GM12891 (cell line): ENCODE measurements around the gene SHANK3.
"Not testable (repeated sequence)": the region's sequence is repeated elsewhere in the genome, so short reads cannot be mapped to it uniquely, and the experiment has no call there.

ENCODE experiments used
- DNase-seq: peaks from one replicate; pipeline ENCODE4 v3.0.0; 2011; ENCODE audit warnings: low spot score; ENCODE audit not compliant: insufficient read length
- FAIRE-seq: peaks from 2 replicates; lab custom pipeline; 2011; peaks lifted over from hg19 to GRCh38; lab: Jason Lieb, UNC
- PAX5 ChIP-seq: IDR thresholded peaks from 2 replicates; pipeline ENCODE4 v1.6.1; 2011; ENCODE audit warnings: low read length, moderate library complexity, mild to moderate bottlenecking; ENCODE audit not compliant: insufficient read depth, severe bottlenecking
- POLR2A ChIP-seq: IDR thresholded peaks from 2 replicates; pipeline ENCODE4 v1.6.1; 2011; ENCODE audit warnings: low read depth, low read length, control low read depth
- POLR2AphosphoS5 ChIP-seq: IDR thresholded peaks from 2 replicates; pipeline ENCODE4 v1.6.1; 2011; ENCODE audit warnings: low read depth, low read length, control low read depth
- POU2F2 ChIP-seq: IDR thresholded peaks from 2 replicates; pipeline ENCODE4 v1.6.1; 2011; ENCODE audit warnings: low read depth, mild to moderate bottlenecking, control low read depth, low read length, moderate library complexity
- SPI1 ChIP-seq: IDR thresholded peaks from 2 replicates; pipeline ENCODE4 v1.6.1; 2011; ENCODE audit warnings: low read depth, low read length, control low read depth
- TAF1 ChIP-seq: IDR thresholded peaks from 2 replicates; pipeline ENCODE4 v1.6.1; 2011; ENCODE audit warnings: low read depth, low read length, control low read depth

Gene SHANK3

DNA sequence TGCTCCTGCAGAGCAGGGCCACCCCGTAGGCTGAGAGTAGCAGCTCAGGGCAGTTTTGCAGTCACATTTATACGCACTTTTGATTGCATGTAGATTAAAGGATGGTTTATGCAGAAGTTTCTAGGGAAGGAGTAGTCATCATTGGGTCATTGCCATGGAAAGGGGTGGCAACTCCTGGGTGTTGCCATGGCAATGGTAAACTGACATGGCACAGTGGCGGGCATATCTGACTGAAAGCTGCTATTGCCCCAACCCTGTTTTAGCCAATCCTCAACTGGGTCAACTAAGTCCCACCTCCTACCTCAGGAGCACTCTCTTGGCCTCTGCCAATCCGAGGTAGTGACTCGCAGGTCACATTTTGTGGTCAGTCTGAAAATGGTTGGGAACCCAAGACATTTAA is 42.2 kb upstream of the SHANK3 start:
- FAIRE-seq (no peak), DNase-seq (no peak)
- TF ChIP-seq POLR2AphosphoS5 (no peak), POLR2A (no peak), PAX5 (no peak), SPI1 (no peak), POU2F2 (no peak), TAF1 (no peak)

DNA sequence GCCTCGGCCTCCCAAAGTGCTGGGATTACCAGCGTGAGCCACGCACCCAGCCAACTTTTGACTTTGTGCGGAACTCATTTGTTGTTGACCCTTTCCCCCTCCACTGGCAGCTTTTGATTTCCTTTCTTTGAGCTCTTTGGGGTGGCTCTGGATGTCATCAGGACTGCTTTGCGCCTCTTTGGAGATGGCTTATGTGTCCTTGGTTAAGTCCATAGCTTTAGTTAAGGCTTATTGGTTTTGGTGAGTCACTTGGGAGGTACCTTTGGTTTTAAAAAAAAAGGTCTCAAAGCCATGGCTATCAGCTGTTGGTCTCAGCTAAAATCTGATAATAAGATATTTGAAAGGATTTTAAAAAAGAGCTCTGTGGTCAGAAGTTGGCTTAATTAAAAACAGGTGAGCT is 39.5 kb upstream of the SHANK3 start:
- TF ChIP-seq POU2F2: no peak
- TF ChIP-seq PAX5: no peak
- TF ChIP-seq TAF1: no peak
- TF ChIP-seq POLR2A: no peak
- TF ChIP-seq SPI1: no peak
- no peak for TF ChIP-seq POLR2AphosphoS5
- DNase-seq (no peak), FAIRE-seq (no peak)

DNA sequence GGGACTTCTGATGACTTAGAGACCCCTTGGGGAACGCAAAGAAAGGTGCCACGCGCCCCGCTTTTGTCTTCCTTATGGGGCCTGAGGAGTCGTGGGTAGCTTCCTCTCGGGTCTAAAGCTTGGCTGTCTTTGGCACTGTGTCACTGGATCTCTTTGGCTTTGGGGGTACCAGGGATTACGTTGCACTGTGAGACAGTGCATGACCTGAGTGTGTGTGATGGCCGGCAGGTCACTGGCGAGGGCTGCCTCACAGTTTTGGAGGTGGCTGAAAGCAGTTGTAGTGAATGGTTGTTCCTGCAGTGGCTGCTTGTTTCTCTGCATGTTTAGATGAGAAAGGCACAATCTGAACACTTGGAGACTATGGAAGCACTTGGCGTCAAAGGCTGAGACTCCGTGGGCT is 38.9 kb upstream of the SHANK3 start:
- TF ChIP-seq POLR2A (no peak), PAX5 (no peak), POLR2AphosphoS5 (no peak), TAF1 (no peak), POU2F2 (no peak)
- FAIRE-seq (no peak), DNase-seq (no peak)

DNA sequence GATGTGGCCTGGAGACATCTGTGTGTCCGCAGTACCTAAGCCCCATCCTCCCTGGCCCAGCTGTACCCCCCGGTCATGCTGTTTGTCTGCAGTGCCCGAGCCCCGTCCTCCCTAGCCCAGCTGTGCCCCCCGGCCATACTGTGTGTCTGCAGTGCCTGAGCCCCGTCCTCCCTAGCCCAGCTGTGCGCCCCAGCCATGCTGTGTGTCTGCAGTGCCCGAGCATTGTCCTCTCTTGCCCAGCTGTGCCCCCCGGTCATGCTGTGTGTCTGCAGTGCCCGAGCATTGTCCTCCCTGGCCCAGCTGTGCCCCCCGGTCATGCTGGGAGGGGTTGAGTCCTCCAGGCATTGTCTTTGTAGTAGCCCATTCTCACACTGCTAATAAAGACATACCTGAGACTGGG is 37.0 kb upstream of the SHANK3 start:
- no peak for FAIRE-seq
- TF ChIP-seq PAX5 (no peak), SPI1 (no peak), POLR2AphosphoS5 (no peak), POU2F2 (no peak), TAF1 (no peak), POLR2A (no peak)
- no peak for DNase-seq

DNA sequence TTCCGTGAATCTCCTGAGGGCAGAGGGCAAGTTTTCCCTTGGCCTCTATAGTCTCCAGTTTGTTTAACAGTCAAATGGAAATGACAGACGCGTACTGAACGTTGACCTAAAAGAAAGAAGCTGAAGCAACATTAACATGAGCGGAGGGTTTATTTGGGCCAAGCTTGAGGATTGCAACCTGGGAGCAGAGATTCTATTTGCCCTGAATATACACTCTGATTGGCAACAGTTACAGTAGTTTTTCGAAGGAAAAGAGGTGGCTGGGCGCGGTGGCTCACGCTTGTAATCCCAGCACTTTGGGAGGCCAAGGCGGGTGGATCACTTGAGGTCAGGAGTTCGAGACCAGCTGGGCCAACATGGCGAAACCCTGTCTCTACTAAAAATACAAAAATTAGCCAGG is 32.3 kb upstream of the SHANK3 start:
- not testable (repeated sequence) for FAIRE-seq, DNase-seq

DNA sequence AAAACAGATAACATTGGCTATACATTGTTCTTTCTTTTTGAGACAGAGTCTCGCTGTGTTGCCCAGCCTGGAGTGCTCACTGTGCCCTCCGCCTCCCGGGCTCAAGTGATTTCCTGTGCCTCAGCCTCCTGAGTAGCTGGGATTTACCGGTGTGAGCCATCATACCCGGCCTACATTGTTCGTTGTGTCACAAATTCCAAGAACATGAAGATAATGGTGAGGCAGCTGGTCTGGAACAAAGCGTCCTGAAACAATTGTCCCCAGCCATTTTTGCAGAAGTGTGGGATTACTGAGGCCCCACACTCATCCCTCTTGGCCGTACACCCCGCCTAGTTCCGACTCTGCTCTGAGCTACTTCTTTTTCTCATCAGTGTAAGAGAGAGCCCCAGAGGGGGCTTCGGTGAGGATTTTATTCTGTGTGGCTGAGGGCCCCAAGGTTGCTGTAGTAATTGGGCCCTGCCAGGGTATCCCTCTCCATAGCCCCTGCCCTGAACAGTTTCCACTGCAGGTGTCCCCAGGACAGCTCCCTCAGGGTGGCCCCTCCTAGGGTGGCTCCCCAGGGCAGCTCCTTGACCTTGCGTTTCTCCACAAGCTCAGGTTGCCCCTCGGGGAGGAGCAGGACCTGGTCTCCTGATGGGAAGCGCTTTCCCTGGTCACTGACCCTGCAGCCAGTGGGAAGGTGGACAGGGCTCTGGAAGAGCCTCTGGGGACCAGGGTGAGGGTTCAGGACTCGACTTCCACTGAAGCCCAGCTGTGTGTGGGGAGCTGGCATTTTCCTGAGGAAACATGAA is 31.6 kb upstream of the SHANK3 start:
- TF ChIP-seq PAX5: no peak
- no peak for TF ChIP-seq POLR2A
- TF ChIP-seq POU2F2: no peak
- no peak for TF ChIP-seq TAF1
- TF ChIP-seq POLR2AphosphoS5: no peak
- no peak for TF ChIP-seq SPI1
- DNase-seq (no peak), FAIRE-seq (no peak)

DNA sequence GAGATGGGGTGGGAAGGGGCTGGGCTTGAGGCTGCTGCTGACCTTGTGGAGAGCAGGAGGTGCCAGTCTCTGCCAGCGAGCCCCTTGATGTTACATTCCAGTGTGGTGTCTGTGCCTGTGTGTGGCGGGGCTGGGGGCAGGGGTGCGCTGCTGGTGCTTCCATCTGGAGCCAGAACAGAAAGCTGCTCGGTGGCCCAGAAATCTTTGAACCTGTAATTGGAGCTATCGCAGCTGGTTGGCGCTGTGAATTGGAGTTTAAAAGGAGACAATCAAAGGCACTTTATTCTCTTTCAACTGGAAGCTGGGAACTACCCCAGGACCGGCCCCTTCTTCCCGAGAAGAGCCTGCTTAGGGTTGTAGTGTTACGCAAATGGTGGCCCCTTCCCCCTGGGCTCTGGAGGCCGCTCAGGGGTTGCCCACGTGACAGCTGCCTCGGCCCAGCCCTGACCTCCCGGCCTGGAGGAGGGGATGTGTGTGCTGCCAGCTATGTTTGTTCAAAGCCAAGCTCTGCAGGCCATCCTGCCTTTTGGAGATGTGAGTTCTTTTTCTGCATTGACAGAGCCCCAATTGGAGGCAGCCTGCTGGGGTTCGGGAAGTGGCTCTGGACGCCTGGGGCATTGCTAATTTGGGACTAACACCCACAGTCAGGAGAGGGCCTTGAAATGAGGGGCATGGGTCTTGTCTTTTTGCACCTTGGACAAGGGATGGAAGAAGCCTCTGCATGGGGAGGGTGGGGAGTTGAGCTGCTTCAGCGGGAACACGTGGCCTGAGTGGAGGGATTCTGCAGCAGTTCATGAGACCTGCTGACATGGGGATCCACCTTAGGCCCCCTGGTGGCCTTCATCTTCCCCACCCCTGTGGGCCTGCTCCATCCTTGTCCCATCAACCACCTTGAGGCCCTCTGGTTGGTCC is 30.7 kb upstream of the SHANK3 start:
- DNase-seq: no peak
- TF ChIP-seq POLR2A: no peak
- FAIRE-seq: no peak

DNA sequence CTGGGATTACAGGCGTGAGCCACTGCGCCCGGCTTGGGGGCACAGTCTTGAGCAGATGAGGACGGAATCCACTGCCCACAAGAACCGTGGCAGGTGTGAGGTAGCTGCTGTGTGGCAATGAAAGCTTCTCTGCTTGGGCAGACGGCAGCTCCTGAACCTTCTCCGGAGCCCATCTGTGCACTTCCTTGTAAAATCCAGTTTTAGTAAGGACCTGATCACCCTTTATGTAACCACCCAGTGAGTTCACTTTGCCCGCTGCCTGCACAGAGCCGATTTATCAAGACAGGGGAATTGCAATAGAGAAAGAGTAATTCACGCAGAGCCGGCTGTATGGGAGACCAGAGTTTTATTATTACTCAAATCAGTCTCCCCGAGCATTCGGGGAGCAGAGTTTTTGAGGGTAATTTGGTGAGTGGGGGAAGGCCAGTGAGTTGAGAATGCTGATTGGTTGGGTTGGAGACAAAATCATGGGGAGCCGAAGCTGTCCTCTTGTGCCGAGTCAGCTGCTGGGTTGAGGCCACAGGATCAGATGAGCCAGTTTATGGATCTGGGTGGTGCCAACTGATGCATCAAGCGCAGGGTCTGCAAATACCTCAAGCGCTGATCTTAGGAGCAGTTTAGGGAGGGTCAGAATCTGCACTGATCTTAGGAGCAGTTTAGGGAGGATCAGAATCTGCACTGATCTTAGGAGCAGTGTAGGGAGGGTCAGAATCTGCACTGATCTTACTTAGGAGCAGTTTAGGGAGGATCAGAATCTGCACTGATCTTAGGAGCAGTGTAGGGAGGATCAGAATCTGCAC is 29.4 kb upstream of the SHANK3 start:
- peak; percentile 67 for FAIRE-seq
- not testable (repeated sequence) for DNase-seq

DNA sequence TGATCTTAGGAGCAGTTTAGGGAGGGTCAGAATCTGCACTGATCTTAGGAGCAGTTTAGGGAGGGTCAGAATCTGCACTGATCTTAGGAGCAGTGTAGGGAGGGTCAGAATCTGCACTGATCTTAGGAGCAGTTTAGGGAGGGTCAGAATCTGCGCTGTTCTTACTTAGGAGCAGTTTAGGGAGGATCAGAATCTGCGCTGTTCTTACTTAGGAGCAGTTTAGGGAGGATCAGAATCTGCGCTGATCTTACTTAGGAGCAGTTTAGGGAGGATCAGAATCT is 28.9 kb upstream of the SHANK3 start:
- peak; percentile 35 for FAIRE-seq
- DNase-seq: not testable (repeated sequence)

DNA sequence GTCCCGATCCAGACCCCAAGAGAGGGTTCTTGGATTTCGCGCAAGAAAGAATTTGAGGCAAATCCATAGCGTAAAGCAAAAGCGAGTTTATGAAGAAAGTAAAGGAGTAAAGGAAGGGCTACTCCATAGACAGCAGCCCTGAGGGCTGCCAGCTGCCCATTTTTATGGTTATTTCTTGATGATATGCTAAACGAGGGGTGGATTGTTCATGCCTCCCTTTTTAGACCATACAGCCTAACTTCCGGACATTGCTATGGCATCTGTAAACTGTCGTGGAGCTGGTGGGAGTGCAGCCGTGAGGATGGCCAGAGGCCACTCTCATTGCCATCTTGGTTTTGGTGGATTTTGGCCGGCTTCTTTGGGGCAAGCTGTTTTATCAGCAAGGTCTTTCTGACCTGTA is 19.4 kb upstream of the SHANK3 start:
- TF ChIP-seq PAX5 (no peak), TAF1 (no peak), SPI1 (no peak), POU2F2 (no peak), POLR2AphosphoS5 (no peak), POLR2A (no peak)
- FAIRE-seq (no peak), DNase-seq (no peak)

DNA sequence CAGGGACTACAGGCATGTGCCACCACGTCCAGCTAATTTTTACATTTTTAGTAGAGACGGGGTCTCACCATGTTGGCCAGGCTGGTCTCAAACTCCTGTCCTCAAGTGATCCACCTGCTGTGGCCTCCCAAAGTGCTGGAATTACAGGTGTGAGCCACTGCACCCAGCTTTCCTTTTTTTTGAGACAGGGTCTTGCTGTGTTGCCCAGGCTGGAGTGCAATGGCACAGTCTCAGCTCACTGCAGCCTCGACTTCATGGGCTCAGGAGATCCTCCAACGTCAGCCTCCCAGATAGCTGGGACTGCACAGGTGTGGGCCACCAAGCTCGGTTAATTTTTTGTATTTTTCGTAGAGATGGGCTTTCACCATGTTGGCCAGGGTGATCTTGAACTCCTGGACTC is 18.0 kb upstream of the SHANK3 start:
- not testable (repeated sequence) for DNase-seq, FAIRE-seq
